BE2C (cell line): ENCODE results near the gene ZRANB1. TPM values are rescaled to one million over a fixed set of nuclear protein-coding genes. Genes with fewer than 3 reads are reported as not detected.

ENCODE experiments used
- DNase-seq: peaks from one replicate; pipeline ENCODE4 v3.0.0-alpha.2; 2020
- H3K27me3 ChIP-seq: fragments of 250-450 bp; sonication (Bioruptor Pico); 2 replicates; pipeline ENCODE4 v1.5.1; 2020; ENCODE audit warnings: mild to moderate bottlenecking
- H3K36me3 ChIP-seq: fragments of 250-450 bp; sonication (Bioruptor Pico); 2 replicates; pipeline ENCODE4 v1.5.1; 2020; ENCODE audit warnings: mild to moderate bottlenecking
- H3K4me1 ChIP-seq: fragments of 250-450 bp; sonication (Bioruptor Pico); 2 replicates; pipeline ENCODE4 v1.5.1; 2020
- H3K4me3 ChIP-seq: 2 replicates; pipeline ENCODE4 v1.5.1; 2011; ENCODE audit warnings: low read depth, low read length
- H3K9me3 ChIP-seq: fragments of 250-450 bp; sonication (Bioruptor Pico); 2 replicates; pipeline ENCODE4 v1.5.1; 2020
- polyA plus RNA-seq: library from polyadenylated mRNA; unstranded; fragments of >200 nt; gene quantifications from one replicate; pipeline ENCODE4 v1.2.1, GENCODE V29; 2012; ENCODE audit warnings: low read depth, missing spikeins; ENCODE audit not compliant: insufficient read length, insufficient read depth
- TF ChIP-seq, protein P1 (sequence below): IDR thresholded peaks from 2 replicates; pipeline ENCODE4 v1.5.1; 2012; ENCODE audit warnings: mild to moderate bottlenecking, low read depth, low read length

Gene ZRANB1
- polyA plus RNA-seq: 19.4 TPM

DNA sequence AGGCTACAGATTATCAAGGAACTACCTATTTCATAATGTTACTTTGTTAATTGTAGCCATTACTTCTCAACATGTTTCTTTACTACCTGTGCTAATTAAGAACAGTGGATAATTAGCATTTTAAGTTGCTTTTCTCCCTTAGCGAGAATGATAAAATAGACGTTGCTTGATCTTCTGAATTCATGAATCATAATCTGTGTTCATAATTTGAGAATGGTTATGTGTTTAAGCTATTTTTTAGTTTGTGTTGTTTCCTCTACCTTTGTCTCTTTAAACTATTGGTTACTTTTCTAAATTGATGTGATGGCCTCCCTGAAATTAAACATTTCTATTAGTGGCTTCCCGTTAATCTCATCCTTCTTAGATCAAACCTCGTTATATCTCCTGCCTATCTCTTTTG, at the start of gene ZRANB1:
TSS of gene ZRANB1 (plus strand) at position 301 of the 400 bp plus-strand sequence. CDS start 371 bp downstream, outside the sequence.
- TF ChIP-seq, protein P1, sequence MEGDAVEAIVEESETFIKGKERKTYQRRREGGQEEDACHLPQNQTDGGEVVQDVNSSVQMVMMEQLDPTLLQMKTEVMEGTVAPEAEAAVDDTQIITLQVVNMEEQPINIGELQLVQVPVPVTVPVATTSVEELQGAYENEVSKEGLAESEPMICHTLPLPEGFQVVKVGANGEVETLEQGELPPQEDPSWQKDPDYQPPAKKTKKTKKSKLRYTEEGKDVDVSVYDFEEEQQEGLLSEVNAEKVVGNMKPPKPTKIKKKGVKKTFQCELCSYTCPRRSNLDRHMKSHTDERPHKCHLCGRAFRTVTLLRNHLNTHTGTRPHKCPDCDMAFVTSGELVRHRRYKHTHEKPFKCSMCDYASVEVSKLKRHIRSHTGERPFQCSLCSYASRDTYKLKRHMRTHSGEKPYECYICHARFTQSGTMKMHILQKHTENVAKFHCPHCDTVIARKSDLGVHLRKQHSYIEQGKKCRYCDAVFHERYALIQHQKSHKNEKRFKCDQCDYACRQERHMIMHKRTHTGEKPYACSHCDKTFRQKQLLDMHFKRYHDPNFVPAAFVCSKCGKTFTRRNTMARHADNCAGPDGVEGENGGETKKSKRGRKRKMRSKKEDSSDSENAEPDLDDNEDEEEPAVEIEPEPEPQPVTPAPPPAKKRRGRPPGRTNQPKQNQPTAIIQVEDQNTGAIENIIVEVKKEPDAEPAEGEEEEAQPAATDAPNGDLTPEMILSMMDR: no peak
- no peaks in the 10 kb centered on the region for H3K9me3 ChIP-seq
- no peaks in the 10 kb centered on the region for H3K4me1 ChIP-seq
- H3K27me3 ChIP-seq: no peaks in the 10 kb centered on the region
- no peak within 1 kb of the TSS for H3K4me3 ChIP-seq
- DNase-seq: no peak
- H3K36me3 ChIP-seq: peaks cover 4% of the 10 kb centered on the region; the same call in 1 of the 2 replicates

GRCh38 chr10:124892905-124893304, 49.0 kb upstream of the ZRANB1 start:
- DNase-seq: no peak
- no peaks in the 10 kb centered on the region for H3K27me3 ChIP-seq
- TF ChIP-seq, protein P1: no peak
- H3K9me3 ChIP-seq: no peaks in the 10 kb centered on the region
- H3K4me1 ChIP-seq: no peaks in the 10 kb centered on the region
- no peaks in the 10 kb centered on the region for H3K36me3 ChIP-seq
- H3K4me3 ChIP-seq: no peak overlapping the region

DNA sequence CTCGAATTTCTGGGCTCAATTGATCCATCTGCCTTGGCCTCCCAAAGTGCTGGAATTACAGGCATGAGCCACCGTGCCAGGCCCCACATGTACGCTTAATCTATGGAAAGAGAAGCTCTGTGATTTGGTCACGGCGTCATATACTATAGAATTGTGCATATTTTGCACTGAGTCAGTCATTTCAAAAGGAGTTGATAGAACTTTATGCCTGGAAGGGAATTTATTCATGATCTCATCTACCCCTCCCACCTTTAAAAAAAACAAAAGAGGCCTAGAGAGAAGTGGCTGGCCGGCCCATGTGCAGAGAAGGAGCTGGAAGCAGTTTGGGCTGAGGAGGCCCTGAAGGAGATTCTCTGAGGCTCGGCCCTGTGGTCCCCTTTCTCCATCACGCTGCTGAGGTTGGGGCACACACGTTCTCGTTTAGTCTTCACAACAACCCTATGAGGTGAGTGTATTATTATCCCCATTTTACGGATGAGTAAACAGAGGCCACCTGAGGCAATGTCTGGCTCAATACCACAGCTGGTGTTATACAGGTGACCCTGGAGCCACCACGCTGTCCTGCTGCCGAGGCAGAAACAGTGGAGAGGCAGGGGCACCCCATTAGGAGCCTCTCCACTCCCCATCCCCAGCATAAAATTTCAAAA, 47.2 kb upstream of the ZRANB1 start:
- TF ChIP-seq, protein P1: no peak
- DNase-seq: no peak
- no peaks in the 10 kb centered on the region for H3K36me3 ChIP-seq
- H3K9me3 ChIP-seq: no peaks in the 10 kb centered on the region
- H3K27me3 ChIP-seq: no peaks in the 10 kb centered on the region
- no peaks in the 10 kb centered on the region for H3K4me1 ChIP-seq
- no peak overlapping the region for H3K4me3 ChIP-seq

- H3K4me3 ChIP-seq: no peak overlapping the region
- no peaks in the 10 kb centered on the region for H3K27me3 ChIP-seq
- TF ChIP-seq, protein P1: no peak
- no peaks in the 10 kb centered on the region for H3K4me1 ChIP-seq
- DNase-seq: no peak
- H3K9me3 ChIP-seq: no peaks in the 10 kb centered on the region
- H3K36me3 ChIP-seq: no peaks in the 10 kb centered on the region
Measured at GRCh38 chr10:124896751-124897150, 45.2 kb upstream of the ZRANB1 start.

DNA sequence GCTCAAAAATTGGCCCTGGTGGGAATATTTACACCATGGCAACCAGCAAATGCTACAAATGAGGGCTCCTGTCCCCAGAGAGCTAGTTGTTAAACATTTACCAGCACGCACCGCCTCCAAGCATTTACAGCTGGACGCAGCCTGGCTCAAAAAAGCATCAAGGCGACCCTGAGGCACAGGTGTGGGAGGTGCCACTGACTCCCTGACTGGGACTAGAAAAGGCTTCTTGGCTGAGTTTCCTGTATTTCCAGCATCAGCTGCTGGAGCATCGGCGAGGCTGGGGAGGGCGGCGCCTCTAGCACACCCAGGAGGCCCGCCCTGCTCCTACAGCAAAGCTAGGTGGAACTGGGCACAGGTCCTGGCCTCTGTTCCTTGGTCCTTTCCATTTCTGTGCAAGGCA, 43.5 kb upstream of the ZRANB1 start:
- H3K4me3 ChIP-seq: no peak overlapping the region
- H3K36me3 ChIP-seq: no peaks in the 10 kb centered on the region
- no peaks in the 10 kb centered on the region for H3K27me3 ChIP-seq
- no peaks in the 10 kb centered on the region for H3K4me1 ChIP-seq
- no peaks in the 10 kb centered on the region for H3K9me3 ChIP-seq
- TF ChIP-seq, protein P1: no peak
- DNase-seq: no peak

DNA sequence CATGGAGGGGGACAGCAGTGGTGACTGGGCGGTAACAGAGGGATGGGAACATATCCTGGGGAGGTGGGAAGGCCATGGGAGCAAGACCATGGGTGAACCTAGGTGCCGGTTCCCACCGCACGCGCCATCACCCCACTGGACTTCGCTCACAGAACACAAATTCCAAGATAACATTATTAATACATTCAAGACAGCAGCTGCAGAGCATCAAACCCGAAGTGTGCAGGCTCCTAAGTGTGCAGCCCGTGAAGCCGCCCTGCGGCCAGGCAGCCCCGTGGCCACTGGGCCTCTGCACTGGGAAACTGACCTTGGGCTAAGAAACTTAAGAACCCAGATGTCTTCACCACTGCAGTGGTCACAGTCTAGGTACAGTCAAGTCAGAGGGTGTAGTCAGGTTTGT, 42.8 kb upstream of the ZRANB1 start:
- no peaks in the 10 kb centered on the region for H3K27me3 ChIP-seq
- TF ChIP-seq, protein P1: no peak
- H3K4me3 ChIP-seq: no peak overlapping the region
- DNase-seq: no peak
- no peaks in the 10 kb centered on the region for H3K9me3 ChIP-seq
- H3K36me3 ChIP-seq: no peaks in the 10 kb centered on the region
- no peaks in the 10 kb centered on the region for H3K4me1 ChIP-seq
